H9 (cell line): ENCODE measurements around the gene CTNNA3. TPM values are rescaled to one million over a fixed set of nuclear protein-coding genes. Genes with fewer than 3 reads are reported as not detected.

ENCODE experiments used
- DNase-seq: peaks from one replicate; pipeline ENCODE4 v3.0.0-alpha.2; 2017
- H2AFZ ChIP-seq: one replicate; pipeline ENCODE4 v1.6.1; 2013; ENCODE audit warnings: mild to moderate bottlenecking, low read length, control low read depth, moderate library complexity
- H2AK5ac ChIP-seq: 2 replicates; pipeline ENCODE4 v1.6.1; 2013; ENCODE audit warnings: low read length, control low read depth, mixed read lengths; ENCODE audit not compliant: insufficient read length
- H2BK120ac ChIP-seq: one replicate; pipeline ENCODE4 v1.6.1; 2013; ENCODE audit warnings: low read depth, mild to moderate bottlenecking, low read length, control low read depth, inconsistent platforms; ENCODE audit not compliant: poor library complexity, severe bottlenecking
- H2BK12ac ChIP-seq: 2 replicates; pipeline ENCODE4 v1.6.1; 2013; ENCODE audit warnings: low read length, control low read depth, mixed read lengths, low read depth; ENCODE audit not compliant: insufficient read length
- H2BK15ac ChIP-seq: 2 replicates; pipeline ENCODE4 v1.6.1; 2013; ENCODE audit warnings: low read depth, low read length, control low read depth
- H2BK20ac ChIP-seq: one replicate; pipeline ENCODE4 v1.6.1; 2013; ENCODE audit warnings: low read depth, mild to moderate bottlenecking, low read length, control low read depth, inconsistent platforms; ENCODE audit not compliant: poor library complexity, severe bottlenecking
- H2BK5ac ChIP-seq: 2 replicates; pipeline ENCODE4 v1.6.1; 2013; ENCODE audit warnings: low read length, control low read depth, mixed read lengths; ENCODE audit not compliant: insufficient read length
- H3K14ac ChIP-seq: 2 replicates; pipeline ENCODE4 v1.6.1; 2013; ENCODE audit warnings: low read length, control low read depth; ENCODE audit not compliant: insufficient read depth
- H3K18ac ChIP-seq: 2 replicates; pipeline ENCODE4 v1.6.1; 2013; ENCODE audit warnings: low read depth, mild to moderate bottlenecking, mixed read lengths, low read length, control low read depth; ENCODE audit not compliant: insufficient read length
- H3K23ac ChIP-seq: 2 replicates; pipeline ENCODE4 v1.6.1; 2013; ENCODE audit warnings: low read length, control low read depth, mixed read lengths, low read depth; ENCODE audit not compliant: insufficient read length
- H3K23me2 ChIP-seq: 2 replicates; pipeline ENCODE4 v1.6.1; 2013; ENCODE audit warnings: low read depth, mild to moderate bottlenecking, mixed read lengths, low read length, control low read depth; ENCODE audit not compliant: insufficient read length, poor library complexity, severe bottlenecking
- H3K27ac ChIP-seq: 2 replicates; pipeline ENCODE4 v1.5.1; 2013; ENCODE audit warnings: low read length, control low read depth, mixed read lengths, low read depth; ENCODE audit not compliant: insufficient read length
- H3K27me3 ChIP-seq: 2 replicates; pipeline ENCODE4 v1.6.1; 2013; ENCODE audit warnings: low read length, control low read depth, inconsistent platforms; ENCODE audit not compliant: insufficient read depth
- H3K4ac ChIP-seq: 2 replicates; pipeline ENCODE4 v1.6.1; 2013; ENCODE audit warnings: low read depth, mild to moderate bottlenecking, control low read depth, inconsistent platforms, low read length, moderate library complexity
- H3K4me1 ChIP-seq: 2 replicates; pipeline ENCODE4 v1.6.1; 2013; ENCODE audit warnings: low read length, control low read depth, inconsistent platforms; ENCODE audit not compliant: insufficient read depth
- H3K4me2 ChIP-seq: 2 replicates; pipeline ENCODE4 v1.6.1; 2013; ENCODE audit warnings: low read length, control low read depth, mixed read lengths; ENCODE audit not compliant: insufficient read length, insufficient read depth
- H3K56ac ChIP-seq: 2 replicates; pipeline ENCODE4 v1.6.1; 2013; ENCODE audit warnings: low read depth, mild to moderate bottlenecking, mixed read lengths, low read length, control low read depth; ENCODE audit not compliant: insufficient read length
- H3K79me1 ChIP-seq: 2 replicates; pipeline ENCODE4 v1.6.1; 2013; ENCODE audit warnings: low read depth, mild to moderate bottlenecking, moderate library complexity, low read length, control low read depth, inconsistent platforms; ENCODE audit not compliant: insufficient read depth, poor library complexity, severe bottlenecking
- H3K79me2 ChIP-seq: 2 replicates; pipeline ENCODE4 v1.6.1; 2013; ENCODE audit warnings: low read length, control low read depth, inconsistent platforms; ENCODE audit not compliant: insufficient read depth
- H3K9ac ChIP-seq: 2 replicates; pipeline ENCODE4 v1.6.1; 2013; ENCODE audit warnings: low read length, control low read depth, mixed read lengths; ENCODE audit not compliant: insufficient read length; ENCODE audit errors: extremely low read depth
- H3K9me3 ChIP-seq: one replicate; pipeline ENCODE4 v1.6.1; 2013; ENCODE audit warnings: low read depth, low read length, inconsistent platforms; ENCODE audit not compliant: control insufficient read depth
- H3T11ph ChIP-seq: one replicate; pipeline ENCODE4 v1.6.1; 2013; ENCODE audit warnings: mild to moderate bottlenecking, low read length, control low read depth, inconsistent platforms
- H4K20me1 ChIP-seq: one replicate; pipeline ENCODE4 v1.6.1; 2013; ENCODE audit not compliant: control insufficient read depth, insufficient read length, insufficient read depth
- H4K5ac ChIP-seq: 2 replicates; pipeline ENCODE4 v1.6.1; 2013; ENCODE audit warnings: low read depth, mild to moderate bottlenecking, mixed read lengths, low read length, control low read depth; ENCODE audit not compliant: insufficient read length
- H4K8ac ChIP-seq: replicated peaks from 2 replicates; pipeline ENCODE4 v1.6.1; 2013; ENCODE audit warnings: low read length, control low read depth, mixed read lengths, low read depth; ENCODE audit not compliant: insufficient read length
- H4K91ac ChIP-seq: 2 replicates; pipeline ENCODE4 v1.6.1; 2013; ENCODE audit warnings: low read depth, mild to moderate bottlenecking, moderate library complexity, mixed read lengths, low read length, control low read depth; ENCODE audit not compliant: insufficient read length
- H3K27ac Mint-ChIP-seq, 3 experiments: 2 replicates in 2 of 3; 3 replicates in 1 of 3; pipeline ENCODE4 v1.8.0; 2020 to 2021; ENCODE audit warnings: mixed read lengths in 3 of 3, mild to moderate bottlenecking in 1 of 3, moderate library complexity in 1 of 3
- H3K27me3 Mint-ChIP-seq: 2 replicates; pipeline ENCODE4 v1.8.0; 2021; ENCODE audit warnings: low read depth, mild to moderate bottlenecking, moderate library complexity, mixed read lengths
- H3K36me3 Mint-ChIP-seq, 3 experiments: 2 replicates in 2 of 3; 3 replicates in 1 of 3; pipeline ENCODE4 v1.8.0; 2020 to 2021; ENCODE audit warnings: low read depth in 3 of 3, mixed read lengths in 3 of 3; ENCODE audit not compliant: insufficient read depth in 1 of 3
- H3K4me1 Mint-ChIP-seq, 2 experiments: 2 replicates each; pipeline ENCODE4 v1.8.0; 2020; ENCODE audit warnings: mixed read lengths in 2 of 2
- H3K4me3 Mint-ChIP-seq, 2 experiments: 2 replicates in 1 of 2; 3 replicates in 1 of 2; pipeline ENCODE4 v1.8.0; 2020 to 2021; ENCODE audit warnings: mild to moderate bottlenecking in 2 of 2, mixed read lengths in 2 of 2, moderate library complexity in 1 of 2
- H3K9me3 Mint-ChIP-seq, 2 experiments: 2 replicates in 1 of 2; 3 replicates in 1 of 2; pipeline ENCODE4 v1.8.0; 2020; ENCODE audit warnings: mild to moderate bottlenecking in 2 of 2, mixed read lengths in 2 of 2, moderate library complexity in 1 of 2
- CTCF ChIP-seq: fragments of 200-600 bp; sonication (generic); conservative IDR thresholded peaks from 3 replicates; pipeline ENCODE4 v1.8.0; 2021; ENCODE audit warnings: antibody characterized with exemption, mild to moderate bottlenecking
- WGBS: extraction: QIAGEN DNeasy Blood & Tissue Kit; methylation state at CpG from one replicate; pipeline ENCODE4 v1.1.7; 2013; ENCODE audit warnings: missing lambda C conversion rate, low lambda C conversion rate, mixed read lengths; ENCODE audit not compliant: insufficient read length; ENCODE audit errors: extremely low coverage; 5-methylcytosine and 5-hydroxymethylcytosine counted together
- total RNA-seq: library from RNA; stranded (reverse); gene quantifications from 2 replicates; pipeline ENCODE4 v1.2.1, GENCODE V29; 2021

The CTNNA3 gene
- total RNA-seq, 1 experiment from 2014 or later = 3.3 TPM

- H2AFZ ChIP-seq = no peak overlapping the region
- DNase-seq = no peak
- Mint-ChIP-seq H3K4me1 (no peaks in the 10 kb centered on the region), H3K27ac (no peak overlapping the region), H3K27me3 (no peaks in the 10 kb centered on the region), H3K36me3 (peaks cover 0 to 4% (median 3%) of the 10 kb centered on the region in 3 experiments; a peak in 4 of 7 replicates), H3K4me3 (no peak overlapping the region), H3K9me3 (peaks cover 5 to 11% of the 10 kb centered on the region in 2 experiments; a peak in 4 of 5 replicates)
- no peaks in the 10 kb centered on the region for H3K79me2 ChIP-seq
- H3K79me1 ChIP-seq = no peaks in the 10 kb centered on the region
- H2AK5ac ChIP-seq = no peak overlapping the region
- no peak overlapping the region for H4K8ac ChIP-seq
- no peak overlapping the region for H3K9ac ChIP-seq
- no peak overlapping the region for H4K5ac ChIP-seq
- no peaks in the 10 kb centered on the region for H3K23me2 ChIP-seq
- no peak overlapping the region for H3K14ac ChIP-seq
- H2BK15ac ChIP-seq = no peak overlapping the region
- no CpG with 5 or more reads among the region's 1 CpG for WGBS
- no peak overlapping the region for H4K91ac ChIP-seq
- no peak overlapping the region for H2BK120ac ChIP-seq
- H3K27me3 ChIP-seq = no peaks in the 10 kb centered on the region
- H3K56ac ChIP-seq = no peak overlapping the region
- H3K23ac ChIP-seq = no peak overlapping the region
- H2BK5ac ChIP-seq = no peak overlapping the region
- H3K9me3 ChIP-seq = no peaks in the 10 kb centered on the region
- H3K27ac ChIP-seq = no peak overlapping the region
- H3K4me1 ChIP-seq = no peaks in the 10 kb centered on the region
- H4K20me1 ChIP-seq = no peaks in the 10 kb centered on the region
- H3K4ac ChIP-seq = no peak overlapping the region
- no peak overlapping the region for H3K4me2 ChIP-seq
- no peak for TF ChIP-seq CTCF
- no peak overlapping the region for H2BK20ac ChIP-seq
- H3K18ac ChIP-seq = no peak overlapping the region
- H2BK12ac ChIP-seq = no peak overlapping the region
- no peak overlapping the region for H3T11ph ChIP-seq
Measured at GRCh38 chr10:67452892-67453291, 243.1 kb downstream of the CTNNA3 start.
